Activated naive CD4-positive, alpha-beta T cell (primary cell): Measurements from ENCODE around the gene ARSI.

ENCODE experiments used
- DNase-seq, 4 experiments: peaks; one replicate each; lab custom pipeline; 2025; lab: John Stamatoyannopoulos, UW

ARSI gene

DNA sequence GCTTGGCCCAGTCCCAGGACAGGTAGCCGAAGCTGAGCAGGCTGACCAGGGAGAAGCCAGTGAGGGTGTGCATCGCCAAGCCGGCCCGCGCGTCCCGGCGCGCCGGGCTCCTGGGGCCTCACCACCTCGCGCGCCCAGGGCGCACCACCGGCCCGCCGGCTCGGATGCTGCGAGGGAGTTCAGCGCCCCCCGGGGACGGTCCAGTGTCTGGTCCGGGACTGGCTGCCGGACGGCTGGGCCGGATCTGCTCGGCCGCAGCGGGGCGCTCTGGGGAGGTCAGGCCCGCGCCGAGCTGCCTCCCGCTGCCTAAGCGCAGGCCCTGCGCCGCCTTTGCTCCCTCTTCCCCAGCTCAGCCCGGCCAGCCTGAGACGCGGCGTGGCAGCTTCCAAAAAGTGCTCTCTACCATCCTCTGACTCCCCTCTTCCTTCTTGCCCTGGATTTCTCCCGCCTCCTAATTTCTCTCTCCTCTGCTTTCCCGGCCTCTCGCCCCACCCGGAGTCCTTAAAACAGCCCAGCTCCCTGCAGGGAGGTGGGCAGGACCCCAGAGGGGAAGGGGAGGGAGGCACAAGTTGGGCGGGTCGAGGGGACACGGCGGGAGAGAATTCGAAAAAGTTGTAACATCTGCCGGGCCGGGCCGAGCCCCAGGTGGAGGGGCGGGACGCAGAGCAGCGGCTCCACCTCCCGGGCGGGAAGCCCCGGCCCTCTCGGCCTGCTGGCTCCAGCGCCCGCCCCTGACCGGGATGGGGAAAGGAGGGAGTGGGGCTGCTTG is at the start of gene ARSI:
Gene ARSI, minus strand, starts transcription at position 605 of the 769 bp plus-strand sequence. Its CDS starts 532 bp downstream, at position 73.
- DNase-seq, result no peak

DNA sequence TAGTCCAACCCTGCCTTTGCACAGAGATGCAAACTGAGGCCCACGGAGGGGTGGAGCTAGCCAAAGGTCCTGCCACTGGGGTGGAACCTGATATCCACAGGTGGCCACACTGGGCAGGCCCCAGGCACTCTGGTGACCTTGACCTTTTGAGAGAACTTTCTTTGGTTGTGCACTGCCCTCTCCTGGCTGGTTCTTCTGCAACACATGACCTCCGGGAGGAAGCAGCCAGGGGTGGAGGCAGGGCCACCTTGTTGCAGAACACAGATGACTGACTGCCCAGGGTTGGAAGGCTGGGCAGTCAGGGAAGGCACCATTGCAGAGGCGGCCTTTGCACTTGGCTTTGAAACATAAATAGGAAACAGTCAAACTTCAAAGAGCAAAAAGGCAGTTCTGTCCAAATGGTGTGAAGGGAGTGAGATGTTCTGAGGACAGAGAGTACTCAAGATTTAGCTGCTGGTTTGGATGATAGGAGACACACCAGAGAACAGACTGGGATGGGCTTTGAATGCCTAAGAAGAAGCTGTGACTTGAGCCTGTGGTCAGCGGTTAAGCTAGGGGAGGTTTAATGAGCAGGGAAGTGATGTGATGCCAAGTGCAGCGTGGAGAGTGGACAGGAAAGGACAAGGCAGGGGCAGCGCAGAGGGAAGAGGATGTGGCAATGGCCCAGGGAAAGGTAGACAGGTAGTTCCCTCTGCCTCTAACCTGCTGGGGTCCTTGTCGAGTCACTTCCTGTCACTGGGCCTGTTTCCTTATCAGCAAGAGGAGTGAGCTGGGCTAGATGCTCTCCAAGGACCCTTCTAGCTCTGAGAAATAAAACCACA is 48.0 kb upstream of the ARSI start:
- peak in 1 of 4 experiments; percentile 12 for DNase-seq

DNA sequence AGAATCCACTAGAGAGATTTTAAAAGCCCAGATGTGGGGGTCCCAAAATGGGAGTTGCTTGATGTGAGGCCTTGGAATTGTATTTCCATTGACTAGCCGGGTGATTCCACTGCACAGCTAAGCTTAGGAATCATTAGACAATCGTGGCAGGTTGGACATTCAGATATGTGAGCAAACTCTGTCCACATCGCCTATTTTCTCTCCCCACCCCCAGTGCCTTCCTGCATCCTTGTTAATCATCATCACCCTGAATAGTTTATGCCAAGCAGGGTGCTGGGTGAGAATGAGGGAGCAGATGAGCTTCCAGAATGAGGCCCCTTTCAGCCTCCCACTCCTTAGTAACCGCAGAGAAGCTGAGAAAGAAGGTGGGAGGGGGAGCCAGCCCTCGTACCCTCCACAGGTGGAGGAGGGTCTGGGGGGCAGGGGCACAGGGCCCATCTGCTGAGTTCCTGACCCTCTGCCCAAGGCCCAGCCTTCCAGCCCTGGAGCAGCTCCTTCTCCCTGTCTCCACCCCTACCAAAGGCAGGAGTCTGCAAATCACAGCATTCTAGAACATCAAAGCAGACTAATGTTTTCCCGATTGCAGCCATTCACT is 47.1 kb upstream of the ARSI start:
- no peak for DNase-seq

DNA sequence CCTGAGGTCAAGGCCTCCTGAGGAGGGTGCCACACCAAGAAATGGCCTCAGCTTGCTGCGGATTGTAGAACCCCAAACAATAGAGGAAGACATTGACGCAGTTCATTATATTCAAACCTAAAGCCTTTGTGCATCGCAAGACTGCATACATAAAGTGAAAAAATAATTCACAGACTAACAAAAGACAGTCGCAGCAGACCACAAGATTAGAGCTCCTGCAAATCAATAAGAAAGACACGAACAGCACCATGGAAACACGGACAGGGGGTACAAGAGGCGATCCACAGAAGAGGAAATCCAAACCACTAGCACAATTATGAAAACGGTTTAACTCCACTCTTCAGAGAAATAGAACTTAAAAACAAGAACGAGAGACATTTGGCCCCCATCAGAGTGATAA is 44.7 kb upstream of the ARSI start:
- no peak for DNase-seq

DNA sequence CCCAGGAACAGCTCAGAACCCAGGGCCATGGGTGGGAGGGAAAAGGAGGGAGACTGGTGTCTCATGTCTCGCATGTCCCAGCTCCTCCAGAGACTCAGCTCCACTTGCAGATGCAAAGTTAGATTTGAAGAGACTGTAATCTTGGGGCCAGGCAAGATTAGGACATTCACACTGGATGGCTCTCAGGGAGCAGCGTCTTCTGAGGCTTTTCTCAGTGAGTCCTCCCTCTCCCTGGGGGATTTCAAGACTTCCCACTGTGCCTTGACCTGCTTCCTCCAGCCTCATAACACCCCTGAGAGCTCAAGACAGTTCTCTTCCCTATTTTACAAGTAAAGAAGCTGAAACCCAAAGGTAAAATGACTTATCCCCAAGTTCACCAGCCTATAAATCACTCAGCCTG is 44.3 kb upstream of the ARSI start:
- DNase-seq, result no peak

DNA sequence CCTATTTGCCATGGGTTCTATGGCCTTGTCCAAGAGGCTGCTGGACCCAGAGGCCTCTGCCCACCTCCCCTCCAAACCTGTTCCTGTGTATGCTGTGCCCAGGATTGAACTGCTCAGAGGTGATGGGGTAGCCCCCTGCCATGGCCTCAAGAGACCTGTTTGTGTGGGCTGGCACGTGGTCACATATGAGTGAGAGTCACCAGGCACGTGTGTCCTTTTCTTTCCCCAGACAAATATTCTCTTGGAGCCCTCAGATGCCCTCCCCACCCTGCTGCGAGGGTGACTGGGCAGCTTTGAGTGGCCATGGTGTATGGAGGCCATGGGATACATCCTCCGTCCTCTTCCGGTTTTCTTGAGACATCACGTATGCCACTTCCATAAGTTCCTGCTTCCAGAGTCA is 43.9 kb upstream of the ARSI start:
- no peak for DNase-seq

DNA sequence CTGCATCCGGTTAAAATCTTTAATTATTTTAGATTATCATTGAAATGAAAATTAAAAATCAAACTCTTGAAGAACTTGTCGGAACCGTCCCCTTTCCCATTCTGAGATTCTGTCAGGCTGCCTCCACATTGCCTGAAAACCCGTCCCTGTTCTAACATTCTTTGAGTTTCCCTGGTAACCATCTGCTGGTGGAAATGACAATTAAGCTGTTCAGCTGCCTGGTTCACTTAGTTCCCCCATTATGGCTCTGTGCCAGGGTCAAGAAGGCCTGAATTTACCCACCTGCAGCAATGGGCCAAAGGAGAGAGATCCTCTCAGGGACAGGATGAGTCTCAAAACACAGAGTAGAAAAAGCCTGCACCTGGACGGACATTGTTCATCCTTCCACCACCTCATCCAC is 43.0 kb upstream of the ARSI start:
- no peak for DNase-seq

DNA sequence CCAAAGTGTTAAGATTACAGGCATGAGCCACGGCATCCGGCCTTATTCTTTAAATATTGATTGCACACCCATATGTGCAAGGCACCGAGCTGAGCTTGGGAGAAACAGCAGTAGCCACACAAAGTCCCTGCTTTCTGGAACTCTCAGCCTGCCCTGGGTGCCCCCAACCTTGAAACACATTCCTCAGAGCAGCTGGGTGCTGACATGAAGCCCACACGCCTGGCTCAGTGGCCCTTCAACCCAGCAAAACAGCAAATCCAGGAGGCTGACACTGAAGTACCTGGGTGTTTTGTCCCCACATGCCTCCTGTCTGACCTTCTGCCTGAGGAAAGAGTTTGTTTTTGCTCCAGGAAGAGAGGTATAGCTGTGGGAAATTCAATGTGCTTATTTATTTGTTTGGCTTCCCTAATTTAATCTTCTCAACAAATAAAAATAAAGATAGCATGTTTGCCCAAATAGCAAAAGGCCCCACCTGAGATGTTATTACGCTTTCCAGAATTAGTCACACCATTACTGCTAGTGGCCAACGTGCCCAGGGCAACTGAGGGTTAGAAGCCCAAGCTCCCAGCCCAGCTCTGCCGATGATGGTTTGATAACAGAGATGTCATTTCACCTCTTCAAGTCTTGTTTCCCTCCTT is 41.4 kb upstream of the ARSI start:
- DNase-seq, result no peak

DNA sequence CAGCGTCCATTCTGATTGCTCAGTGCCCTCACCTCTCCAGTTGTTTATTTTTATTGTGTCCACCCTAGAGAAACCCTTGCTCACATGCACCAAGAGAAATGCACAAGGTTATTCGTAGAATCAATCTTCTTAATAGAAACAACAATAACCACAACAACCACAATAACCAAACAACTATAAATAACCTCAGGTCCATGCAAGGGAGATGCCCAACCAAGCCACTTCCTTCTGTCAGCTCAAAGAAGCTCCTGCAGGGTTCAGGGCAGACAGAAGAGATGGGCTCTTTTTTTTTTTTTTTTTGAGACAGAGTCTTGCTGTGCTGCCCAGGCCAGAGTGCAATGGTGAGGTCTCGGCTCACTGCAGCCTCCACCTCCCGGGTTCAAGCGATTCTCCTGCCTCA is 39.9 kb upstream of the ARSI start:
- no peak for DNase-seq

DNA sequence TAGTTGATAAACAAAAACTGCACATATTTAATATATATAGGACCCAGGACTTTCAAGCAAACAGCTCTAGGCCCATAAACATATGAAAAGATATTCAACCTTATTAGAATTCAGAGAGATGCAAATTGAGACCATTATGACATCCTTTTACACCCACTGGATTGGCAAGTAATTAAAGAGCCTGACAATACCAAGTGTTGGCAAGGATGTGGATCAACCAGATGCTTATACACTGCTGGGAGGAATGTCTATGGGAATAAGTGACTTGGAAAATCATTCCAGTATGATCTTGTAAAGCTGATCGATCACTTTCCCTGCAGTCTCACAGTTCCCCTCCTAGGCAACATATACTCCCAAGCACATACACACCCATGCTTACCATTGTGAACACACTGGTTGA is 39.3 kb upstream of the ARSI start:
- no peak for DNase-seq

DNA sequence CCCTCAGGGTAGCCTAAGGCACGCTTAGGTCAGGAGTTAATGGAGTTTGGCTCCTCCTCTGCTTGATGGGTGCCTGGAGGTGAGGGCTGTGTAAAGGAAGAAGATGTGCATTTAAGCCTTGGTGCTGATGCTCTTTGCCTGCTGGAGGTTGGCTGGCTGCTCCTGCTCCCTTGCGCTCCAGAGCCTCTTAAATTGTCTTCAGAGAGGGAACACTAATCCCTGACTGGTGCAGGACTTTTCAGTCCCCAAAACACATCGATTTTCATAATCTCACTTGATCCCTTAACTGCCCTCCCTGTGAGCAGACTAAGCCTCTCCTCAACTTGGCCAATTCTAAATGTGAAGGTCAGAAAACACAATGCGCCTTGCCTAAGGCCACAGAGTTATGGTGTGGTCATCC is 38.6 kb upstream of the ARSI start:
- no peak for DNase-seq

DNA sequence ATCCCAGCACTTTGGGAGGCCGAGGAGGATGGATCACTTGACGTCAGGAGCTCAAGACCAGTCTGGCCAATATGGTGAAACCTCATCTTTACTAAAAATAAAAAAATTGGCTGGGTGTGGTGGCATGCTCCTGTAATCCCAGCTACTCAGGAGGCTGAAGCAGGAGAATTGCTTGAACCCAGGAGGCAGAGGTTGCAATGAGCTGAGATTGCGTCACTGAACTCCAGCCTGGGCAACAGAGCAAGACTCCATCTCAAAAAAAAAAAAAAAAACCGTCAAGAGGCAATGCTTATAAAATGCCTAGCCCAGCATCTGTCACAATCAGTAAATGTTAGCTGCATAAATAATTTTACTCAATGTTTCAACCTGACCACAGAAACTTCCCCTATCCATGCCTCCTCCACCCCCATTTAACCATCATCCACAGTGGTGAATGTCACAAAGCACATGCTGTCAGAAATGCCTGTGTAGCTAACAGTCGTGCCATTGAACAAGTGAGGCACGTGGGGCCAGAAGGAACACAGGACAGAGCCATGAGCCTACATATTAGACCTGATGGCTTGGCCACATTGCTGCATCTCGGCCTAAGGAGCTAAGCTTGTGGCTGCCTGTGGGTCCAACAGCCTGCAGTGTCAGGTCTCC is 38.0 kb upstream of the ARSI start:
- DNase-seq, result no peak

DNA sequence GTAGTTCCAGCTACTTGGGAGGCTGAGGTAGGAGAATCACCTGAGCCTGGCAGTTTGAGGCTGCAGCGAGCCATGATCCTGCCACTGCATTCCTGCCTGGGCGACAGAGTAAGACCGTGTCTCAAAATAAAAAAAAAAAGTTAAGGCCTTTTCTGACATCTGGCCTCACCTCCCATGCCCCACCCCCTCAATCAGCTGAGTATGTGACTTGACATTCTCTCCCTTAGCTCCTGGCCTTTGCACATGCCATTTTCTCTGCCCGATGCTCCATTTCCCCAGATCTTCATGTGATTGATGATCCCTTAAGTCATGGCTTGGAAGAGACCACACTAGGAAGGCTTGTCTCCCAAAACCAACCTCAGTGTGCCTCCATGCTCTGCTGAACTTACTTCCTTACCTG is 37.1 kb upstream of the ARSI start:
- no peak for DNase-seq

DNA sequence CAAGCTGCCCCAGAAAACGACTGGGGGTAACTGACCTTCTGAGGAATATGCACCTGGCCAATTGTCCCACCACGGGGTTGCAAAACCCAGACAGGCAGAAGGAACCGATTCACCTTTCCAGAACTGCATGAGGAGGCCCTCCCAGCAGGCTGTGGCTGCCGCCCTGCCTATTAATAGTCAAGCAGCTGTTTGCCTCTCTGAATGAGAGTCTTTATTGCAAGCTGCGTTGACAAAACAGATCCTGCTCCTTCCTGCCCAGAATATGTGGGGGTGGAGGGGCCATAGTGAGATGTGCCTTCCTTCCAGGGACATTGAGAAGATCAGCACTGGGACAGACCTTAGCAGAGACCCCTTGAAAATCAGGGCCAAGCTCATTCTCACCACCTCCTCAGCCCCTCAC is 36.5 kb upstream of the ARSI start:
- DNase-seq, result no peak

DNA sequence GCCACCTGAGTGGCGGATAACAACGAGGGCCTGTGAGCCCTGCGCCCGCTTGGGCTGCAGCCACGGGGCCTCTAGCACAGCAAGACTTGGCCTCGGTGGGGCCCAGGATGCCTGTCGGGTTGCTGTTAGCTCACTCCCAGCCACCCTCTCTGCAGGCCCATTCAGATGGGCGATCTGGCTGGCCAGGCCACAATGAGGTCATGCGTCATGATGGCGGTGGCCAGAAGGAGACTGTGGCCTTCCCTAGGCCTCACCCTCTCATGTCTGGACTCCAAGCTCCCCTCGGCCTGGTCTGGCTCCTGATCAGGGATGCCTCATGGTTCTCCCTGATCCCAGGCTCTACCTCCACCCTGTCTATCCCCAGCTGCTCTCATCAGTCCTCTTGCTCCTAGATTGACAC is 35.8 kb upstream of the ARSI start:
- DNase-seq, result no peak

DNA sequence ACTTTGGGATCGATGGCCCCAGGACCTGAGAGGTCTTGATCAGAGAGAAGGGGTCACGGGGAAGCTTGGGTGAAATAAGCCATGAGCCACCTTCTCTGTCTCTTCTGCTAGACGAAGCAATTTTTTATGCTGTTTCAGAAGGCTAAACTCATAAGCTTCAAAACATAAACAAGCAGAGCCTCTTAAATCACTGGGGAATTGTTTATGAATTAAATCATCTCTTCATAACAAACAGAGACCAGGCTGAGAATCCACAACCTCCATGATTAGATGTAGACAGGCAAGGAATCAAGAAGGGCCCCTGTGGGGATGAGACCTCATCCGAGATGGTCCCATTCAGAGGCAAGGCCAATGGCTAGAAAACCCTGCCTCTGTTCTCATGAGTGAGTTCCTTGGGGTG is 33.1 kb upstream of the ARSI start:
- no peak for DNase-seq

DNA sequence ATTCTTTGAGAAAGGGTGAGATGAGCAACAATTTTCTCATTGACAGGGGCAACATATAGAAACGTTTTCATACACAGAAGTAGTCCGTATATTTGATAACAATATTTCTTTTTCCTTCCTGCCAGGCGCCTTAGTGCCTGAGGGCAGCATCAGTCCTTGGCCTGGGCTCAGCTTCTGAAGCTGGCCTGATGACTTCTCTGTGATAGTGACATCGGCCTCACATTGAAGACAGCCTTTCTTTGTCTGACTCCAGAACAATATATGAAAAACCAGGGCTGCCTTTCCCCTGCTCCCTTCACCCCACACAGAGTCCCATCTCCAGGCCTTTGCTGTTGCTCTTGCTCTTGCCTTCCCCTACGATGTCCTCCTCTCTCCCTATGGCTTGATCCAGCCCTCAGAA is 30.7 kb upstream of the ARSI start:
- DNase-seq, result no peak

DNA sequence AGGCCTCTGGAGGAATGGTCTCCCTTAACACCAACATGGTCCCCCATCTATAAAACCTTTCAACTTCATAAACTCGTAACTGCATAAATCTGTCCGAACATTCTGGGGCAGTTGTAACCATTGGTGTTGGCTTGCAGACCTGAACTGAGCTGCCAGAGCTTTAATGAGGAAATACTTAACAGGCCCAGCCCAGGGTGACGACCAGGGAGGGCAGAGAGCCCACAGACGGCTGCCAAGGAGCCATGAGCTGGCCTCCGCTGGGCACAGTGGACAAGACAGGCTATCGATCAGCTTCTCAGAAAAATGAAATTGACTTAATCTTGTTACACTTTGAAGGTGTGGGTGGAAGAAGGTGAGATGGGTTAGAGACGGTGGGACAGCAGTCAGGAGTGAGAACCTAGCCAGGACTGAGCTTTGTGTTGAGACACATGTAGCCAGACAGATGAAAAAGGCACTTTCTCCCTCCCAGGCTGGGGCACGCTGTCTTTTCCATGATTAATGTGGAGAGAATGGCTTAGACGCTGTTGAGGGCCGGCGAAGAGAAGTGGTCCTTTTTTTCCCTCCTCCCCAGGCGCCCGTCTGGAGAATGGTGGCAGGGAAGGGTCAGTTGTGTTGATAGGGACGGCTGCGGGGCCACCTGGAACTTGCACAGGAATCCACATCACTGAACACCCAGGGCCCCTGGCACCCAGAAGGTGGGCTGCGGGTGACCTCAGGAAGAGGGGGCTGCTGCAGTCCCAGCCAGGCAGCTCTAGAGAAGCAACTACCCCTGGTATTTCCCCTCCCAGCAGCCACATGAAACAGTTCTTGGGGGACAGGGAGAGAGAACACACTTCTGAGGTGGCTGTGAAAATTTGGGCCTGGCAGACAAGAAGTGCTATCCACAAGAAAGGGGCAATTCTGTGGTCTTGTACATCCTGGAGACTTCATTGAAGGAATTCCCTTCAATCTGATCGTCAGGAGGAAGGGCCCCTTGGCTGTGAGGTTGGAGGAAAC is 27.5 kb upstream of the ARSI start:
- no peak for DNase-seq

DNA sequence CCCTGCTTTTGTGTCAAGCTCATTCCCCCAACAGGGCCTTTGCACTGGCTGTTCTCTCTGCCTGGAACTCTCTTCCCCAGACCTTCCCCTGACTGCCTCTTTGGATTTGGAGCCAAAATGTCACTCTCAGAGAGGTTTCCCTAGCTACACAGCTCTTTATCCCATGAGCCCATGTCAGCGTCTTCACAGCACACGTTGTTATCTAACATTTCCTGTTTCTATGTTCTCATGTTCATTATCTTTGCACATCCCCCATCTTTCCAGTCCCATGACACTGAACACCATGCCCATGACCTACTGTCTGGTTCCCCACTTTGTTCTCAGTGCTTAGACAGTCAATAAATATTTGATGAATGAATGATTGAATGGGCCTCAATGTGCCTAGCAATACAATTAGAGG is 26.3 kb upstream of the ARSI start:
- DNase-seq, result no peak

DNA sequence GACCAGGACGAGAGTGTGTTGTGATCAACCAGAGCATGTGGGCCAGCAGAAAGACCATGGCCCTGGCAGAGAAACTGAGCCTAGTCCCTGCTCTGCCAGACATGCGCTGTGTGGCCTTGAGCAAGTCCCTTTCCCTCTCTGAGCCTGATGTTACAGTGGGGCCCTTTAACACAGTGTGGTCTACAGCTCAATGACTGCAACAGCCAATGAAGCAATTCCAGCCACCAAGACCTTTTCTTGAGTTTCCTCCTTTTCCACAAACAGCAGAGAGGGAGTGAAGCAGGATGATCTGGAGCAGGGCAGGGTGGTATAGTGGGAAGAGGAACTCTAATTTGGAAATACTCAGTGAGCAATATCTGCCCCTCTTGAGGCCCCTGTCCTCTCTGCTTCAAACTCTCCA is 25.8 kb upstream of the ARSI start:
- DNase-seq, result no peak

DNA sequence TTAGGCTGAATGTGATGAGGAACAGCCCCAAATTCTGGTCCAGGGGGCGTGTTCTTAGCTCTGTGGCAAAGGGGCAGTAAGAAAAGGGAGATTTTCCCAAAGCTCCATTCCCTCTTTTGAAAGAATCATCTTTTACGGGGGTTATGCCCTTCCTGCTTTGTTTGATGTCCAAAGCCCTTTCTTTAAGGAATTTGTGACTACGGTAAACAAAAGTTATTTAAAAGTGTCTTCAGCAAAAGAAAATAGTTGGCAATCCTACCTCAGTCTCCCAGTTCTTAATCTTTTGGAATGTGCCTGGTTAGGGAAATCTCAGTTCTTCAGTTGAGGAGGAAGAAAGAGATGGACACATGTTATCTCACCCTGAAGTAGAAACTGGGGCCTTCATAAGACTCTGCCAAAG is 24.4 kb upstream of the ARSI start:
- no peak for DNase-seq
